Neural progenitor cell (in vitro differentiated cells): ENCODE measurements around the gene NELFA. TPM values are rescaled to one million over a fixed set of nuclear protein-coding genes. Genes with fewer than 3 reads are reported as not detected.

Source experiments
- DNase-seq: peaks from one replicate; pipeline ENCODE4 v3.0.0-alpha.2; 2016; ENCODE audit warnings: low spot score
- H2AFZ ChIP-seq: fragments of 200-600 bp; sonication (generic); replicated peaks from 2 replicates; pipeline ENCODE4 v1.6.1; 2016; ENCODE audit warnings: antibody characterized with exemption
- H3F3A ChIP-seq: fragments of 200-600 bp; sonication (generic); 2 replicates; pipeline ENCODE4 v1.6.1; 2016; ENCODE audit warnings: antibody characterized with exemption, low read depth
- H3K27ac ChIP-seq: fragments of 200-600 bp; sonication (generic); 2 replicates; pipeline ENCODE4 v1.5.1; 2016; ENCODE audit warnings: mild to moderate bottlenecking
- H3K27me3 ChIP-seq: fragments of 200-600 bp; sonication (generic); 2 replicates; pipeline ENCODE4 v1.6.1; 2016; ENCODE audit warnings: mild to moderate bottlenecking, moderate library complexity
- H3K36me3 ChIP-seq: fragments of 200-600 bp; sonication (generic); 2 replicates; pipeline ENCODE4 v1.5.1; 2016
- H3K4me1 ChIP-seq: fragments of 200-600 bp; sonication (generic); 2 replicates; pipeline ENCODE4 v1.6.1; 2016; ENCODE audit warnings: mixed run types
- H3K4me2 ChIP-seq: fragments of 200-600 bp; sonication (generic); 2 replicates; pipeline ENCODE4 v1.6.1; 2016
- H3K4me3 ChIP-seq: fragments of 200-600 bp; sonication (generic); 2 replicates; pipeline ENCODE4 v1.5.1; 2016
- H3K79me2 ChIP-seq: fragments of 200-600 bp; sonication (generic); 2 replicates; pipeline ENCODE4 v1.6.1; 2016; ENCODE audit warnings: low read depth
- H3K9ac ChIP-seq: fragments of 200-600 bp; sonication (generic); 2 replicates; pipeline ENCODE4 v1.6.1; 2016
- H3K9me3 ChIP-seq: fragments of 200-600 bp; sonication (generic); 2 replicates; pipeline ENCODE4 v1.5.1; 2016; ENCODE audit warnings: low read depth
- H4K20me1 ChIP-seq: fragments of 200-600 bp; sonication (generic); 2 replicates; pipeline ENCODE4 v1.6.1; 2016; ENCODE audit warnings: low read depth
- H3K27ac Mint-ChIP-seq: 3 replicates; pipeline ENCODE4 v1.8.0; 2021; ENCODE audit warnings: mixed read lengths
- H3K27me3 Mint-ChIP-seq: 2 replicates; pipeline ENCODE4 v1.8.0; 2022; ENCODE audit warnings: low read depth, mild to moderate bottlenecking, inconsistent platforms, moderate library complexity, mixed read lengths; ENCODE audit not compliant: insufficient read depth
- H3K36me3 Mint-ChIP-seq: 3 replicates; pipeline ENCODE4 v1.8.0; 2021; ENCODE audit warnings: mixed read lengths
- H3K4me1 Mint-ChIP-seq: 3 replicates; pipeline ENCODE4 v1.8.0; 2021; ENCODE audit warnings: mixed read lengths
- H3K4me3 Mint-ChIP-seq: 3 replicates; pipeline ENCODE4 v1.8.0; 2021; ENCODE audit warnings: mild to moderate bottlenecking, moderate library complexity, mixed read lengths
- H3K9me3 Mint-ChIP-seq: 3 replicates; pipeline ENCODE4 v1.8.0; 2020; ENCODE audit warnings: mixed read lengths
- CTCF ChIP-seq: fragments of 200-600 bp; sonication (generic); IDR thresholded peaks from 2 replicates; pipeline ENCODE4 v1.5.1; 2017; ENCODE audit warnings: antibody characterized with exemption, mild to moderate bottlenecking
- EZH2 ChIP-seq: fragments of 200-600 bp; sonication (generic); IDR thresholded peaks from 2 replicates; pipeline ENCODE4 v1.6.1; 2017; ENCODE audit warnings: antibody characterized with exemption, mild to moderate bottlenecking, moderate library complexity
- EZH2phosphoT487 ChIP-seq: fragments of 200-600 bp; sonication (generic); IDR thresholded peaks from 2 replicates; pipeline ENCODE4 v1.6.1; 2017; ENCODE audit warnings: antibody characterized with exemption
- total RNA-seq: library from RNA; depleted of rRNA; stranded (reverse); fragments of >200 nt; gene quantifications from 2 replicates; pipeline ENCODE4 v1.2.3, GENCODE V29; 2015; ENCODE audit warnings: low replicate concordance

NELFA gene
- total RNA-seq, 1 donor from 2014 or later: 18.0 TPM

- Mint-ChIP-seq H3K4me1 (peaks cover 8% of the 10 kb centered on the region), H3K36me3 (peaks cover 2% of the 10 kb centered on the region), H3K27ac (no peak overlapping the region), H3K4me3 (peak overlapping the region; percentile 90), H3K9me3 (no peaks in the 10 kb centered on the region), H3K27me3 (peaks cover 24% of the 10 kb centered on the region)
- H3K27ac ChIP-seq: no peak overlapping the region
- H3K4me2 ChIP-seq: no peak overlapping the region
- TF ChIP-seq EZH2: no peak
- no peak for TF ChIP-seq CTCF
- TF ChIP-seq EZH2phosphoT487: no peak
- no peaks in the 10 kb centered on the region for H3K79me2 ChIP-seq
- peaks cover 14% of the 10 kb centered on the region for H4K20me1 ChIP-seq
- H3K9me3 ChIP-seq: no peaks in the 10 kb centered on the region
- H3K4me3 ChIP-seq: no peak overlapping the region
- no peak overlapping the region for H2AFZ ChIP-seq
- peaks cover 7% of the 10 kb centered on the region for H3F3A ChIP-seq
- no peak overlapping the region for H3K9ac ChIP-seq
- no peaks in the 10 kb centered on the region for H3K36me3 ChIP-seq
- H3K4me1 ChIP-seq: peaks cover 5% of the 10 kb centered on the region
- H3K27me3 ChIP-seq: peaks cover 49% of the 10 kb centered on the region
- no peak for DNase-seq
These were observed 34.8 kb upstream of the NELFA start for GRCh38 chr4:2043396-2044118.

- TF ChIP-seq CTCF: no peak
- no peak for TF ChIP-seq EZH2phosphoT487
- no peak for TF ChIP-seq EZH2
- DNase-seq: no peak
- Histone ChIP-seq H3K9me3 (no peaks in the 10 kb centered on the region), H3F3A (peaks cover 7% of the 10 kb centered on the region), H3K4me3 (peak overlapping the region; percentile 83), H3K27ac (no peak overlapping the region), H3K27me3 (peaks cover 55% of the 10 kb centered on the region), H4K20me1 (peaks cover 14% of the 10 kb centered on the region), H3K4me2 (peak overlapping the region; percentile 86), H3K36me3 (no peaks in the 10 kb centered on the region), H3K9ac (no peak overlapping the region), H3K79me2 (no peaks in the 10 kb centered on the region), H3K4me1 (peaks cover 5% of the 10 kb centered on the region), H2AFZ (no peak overlapping the region)
- H3K27me3 Mint-ChIP-seq: peaks cover 22% of the 10 kb centered on the region
- H3K36me3 Mint-ChIP-seq: peaks cover 2% of the 10 kb centered on the region
- H3K4me3 Mint-ChIP-seq: peak overlapping the region; percentile 90
- H3K4me1 Mint-ChIP-seq: peaks cover 6% of the 10 kb centered on the region
- H3K9me3 Mint-ChIP-seq: no peaks in the 10 kb centered on the region
- H3K27ac Mint-ChIP-seq: no peak overlapping the region
These were observed 34.2 kb upstream of the NELFA start for GRCh38 chr4:2042947-2043395.

GRCh38 chr4:2042204-2042946 is 33.6 kb upstream of the NELFA start:
- Mint-ChIP-seq H3K9me3 (no peaks in the 10 kb centered on the region), H3K4me1 (peaks cover 6% of the 10 kb centered on the region), H3K27ac (no peak overlapping the region), H3K36me3 (peaks cover 2% of the 10 kb centered on the region), H3K27me3 (peaks cover 22% of the 10 kb centered on the region), H3K4me3 (peak overlapping the region; percentile 90)
- Histone ChIP-seq H3F3A (peaks cover 7% of the 10 kb centered on the region), H3K27ac (no peak overlapping the region), H4K20me1 (peaks cover 14% of the 10 kb centered on the region), H2AFZ (peak overlapping the region; percentile 7), H3K4me3 (peak overlapping the region; percentile 83), H3K79me2 (no peaks in the 10 kb centered on the region), H3K4me1 (peaks cover 5% of the 10 kb centered on the region), H3K36me3 (no peaks in the 10 kb centered on the region), H3K27me3 (peaks cover 60% of the 10 kb centered on the region), H3K9ac (no peak overlapping the region), H3K4me2 (peak overlapping the region; percentile 86), H3K9me3 (no peaks in the 10 kb centered on the region)
- TF ChIP-seq EZH2 (no peak), CTCF (no peak), EZH2phosphoT487 (no peak)
- peak; percentile 70 for DNase-seq
